GM12872 (cell line): ENCODE measurements around the gene OSGIN1.

Source experiments
- TF ChIP-seq, protein P1 (sequence below): IDR thresholded peaks from 3 replicates; pipeline ENCODE4 v1.5.1; 2011; ENCODE audit warnings: low read depth, mild to moderate bottlenecking, low read length, moderate library complexity; ENCODE audit not compliant: insufficient read depth

Gene OSGIN1

DNA sequence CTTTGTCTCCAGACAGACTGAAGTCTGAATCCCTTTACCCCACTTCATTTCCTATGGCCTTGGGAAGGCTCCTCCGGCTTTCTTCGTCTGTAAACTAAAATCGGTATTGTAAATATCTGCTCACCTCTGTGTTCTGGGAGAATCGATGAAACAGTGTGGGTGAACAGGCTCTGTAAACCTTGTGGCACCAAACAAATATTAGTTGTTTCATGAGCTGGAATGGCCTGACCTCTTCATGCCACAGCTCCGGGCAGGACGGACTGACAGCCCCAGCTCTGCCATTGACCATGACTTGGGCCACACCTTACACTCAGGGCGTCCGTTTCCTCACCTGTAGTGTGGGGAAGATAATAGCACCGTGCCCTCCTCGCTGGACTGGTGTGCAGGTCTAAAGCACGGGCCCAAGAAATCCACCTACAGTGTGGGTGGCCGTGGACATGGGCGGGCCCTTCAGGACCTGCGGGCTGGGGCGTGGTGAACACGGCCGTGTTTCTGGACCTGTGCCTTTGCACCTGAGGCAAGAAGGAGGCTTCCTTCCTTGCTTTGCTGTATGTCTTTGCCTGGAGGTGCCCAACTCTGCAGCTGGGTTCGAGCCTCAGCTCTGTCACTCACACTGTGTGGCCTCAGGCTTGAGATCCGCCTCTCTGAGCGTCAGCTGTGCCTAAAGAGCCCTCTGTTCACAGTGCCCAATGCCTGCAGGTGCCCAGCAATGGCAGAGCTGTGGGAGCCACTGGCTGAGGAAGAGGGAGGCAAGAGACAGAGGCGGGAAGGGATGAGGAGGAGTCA, 6.1 kb upstream of the OSGIN1 start:
- TF ChIP-seq, protein P1, sequence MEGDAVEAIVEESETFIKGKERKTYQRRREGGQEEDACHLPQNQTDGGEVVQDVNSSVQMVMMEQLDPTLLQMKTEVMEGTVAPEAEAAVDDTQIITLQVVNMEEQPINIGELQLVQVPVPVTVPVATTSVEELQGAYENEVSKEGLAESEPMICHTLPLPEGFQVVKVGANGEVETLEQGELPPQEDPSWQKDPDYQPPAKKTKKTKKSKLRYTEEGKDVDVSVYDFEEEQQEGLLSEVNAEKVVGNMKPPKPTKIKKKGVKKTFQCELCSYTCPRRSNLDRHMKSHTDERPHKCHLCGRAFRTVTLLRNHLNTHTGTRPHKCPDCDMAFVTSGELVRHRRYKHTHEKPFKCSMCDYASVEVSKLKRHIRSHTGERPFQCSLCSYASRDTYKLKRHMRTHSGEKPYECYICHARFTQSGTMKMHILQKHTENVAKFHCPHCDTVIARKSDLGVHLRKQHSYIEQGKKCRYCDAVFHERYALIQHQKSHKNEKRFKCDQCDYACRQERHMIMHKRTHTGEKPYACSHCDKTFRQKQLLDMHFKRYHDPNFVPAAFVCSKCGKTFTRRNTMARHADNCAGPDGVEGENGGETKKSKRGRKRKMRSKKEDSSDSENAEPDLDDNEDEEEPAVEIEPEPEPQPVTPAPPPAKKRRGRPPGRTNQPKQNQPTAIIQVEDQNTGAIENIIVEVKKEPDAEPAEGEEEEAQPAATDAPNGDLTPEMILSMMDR: no peak

DNA sequence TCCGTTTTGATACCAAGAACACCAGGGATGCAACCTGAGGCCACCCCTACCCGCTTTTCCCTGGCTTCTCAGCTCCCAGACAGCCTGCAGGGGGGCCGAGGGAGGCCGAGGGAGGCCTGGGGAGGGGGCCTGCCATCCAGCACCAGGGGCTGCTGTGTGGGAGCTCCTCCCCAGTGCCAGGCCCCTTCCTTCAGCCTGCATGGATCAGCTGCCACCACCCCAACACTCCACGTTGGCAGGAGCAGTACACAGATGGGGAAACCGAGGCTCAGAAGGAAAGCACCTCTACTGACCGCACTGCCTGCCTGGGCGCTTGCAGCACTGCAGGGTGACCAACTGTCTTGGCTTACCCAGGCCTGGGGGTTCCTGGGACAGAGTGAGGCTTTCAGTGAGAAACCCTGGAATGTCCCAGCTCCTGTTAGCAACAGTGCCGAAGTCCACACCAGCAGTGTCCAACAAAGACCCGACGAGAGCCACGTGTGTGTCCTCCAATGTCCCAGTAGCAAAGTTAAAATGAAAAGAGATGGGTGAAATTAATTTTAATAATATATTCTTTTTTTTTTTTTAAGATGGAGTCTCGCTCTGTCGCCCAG, 5.3 kb upstream of the OSGIN1 start:
- TF ChIP-seq, protein P1: no peak

DNA sequence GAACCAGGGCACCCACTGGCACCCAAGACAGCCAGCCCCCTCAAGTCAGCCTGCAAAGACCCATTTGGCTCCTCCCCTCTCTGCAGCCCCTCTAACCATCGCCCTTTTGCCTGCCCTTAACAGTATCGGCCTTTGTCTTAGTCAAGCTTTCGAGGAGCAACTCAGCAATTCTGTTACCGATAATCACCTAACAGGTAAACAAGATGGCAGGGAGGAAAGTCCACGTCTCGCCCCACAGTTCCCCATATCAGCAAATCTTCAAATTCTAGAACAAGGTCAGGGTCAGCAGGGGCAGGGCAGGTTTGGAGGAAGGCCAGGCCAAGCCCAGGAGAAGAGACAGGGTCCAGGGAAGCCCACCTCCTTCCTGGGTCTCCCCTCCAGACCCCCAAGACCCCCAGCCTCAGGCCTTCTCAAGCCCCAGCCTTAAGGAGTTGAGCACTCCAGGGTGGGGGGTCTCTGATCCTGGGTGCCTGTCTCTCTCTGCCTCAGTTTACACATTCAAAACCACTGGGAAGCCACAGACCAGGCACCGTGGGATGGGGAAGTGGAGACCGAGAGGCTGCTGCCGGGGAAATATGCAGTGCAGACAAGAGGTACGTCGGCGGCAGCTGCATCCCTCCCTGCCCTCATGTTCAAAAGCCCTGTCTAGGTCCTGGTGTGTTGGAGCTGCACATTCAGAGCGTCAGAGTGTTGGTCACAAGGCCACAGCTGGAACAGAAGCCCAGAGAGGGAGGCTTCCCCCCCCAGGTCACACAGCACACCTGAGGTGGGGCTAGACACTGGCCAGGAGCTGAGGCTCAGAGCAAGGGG, 3.9 kb upstream of the OSGIN1 start:
- TF ChIP-seq, protein P1: no peak

DNA sequence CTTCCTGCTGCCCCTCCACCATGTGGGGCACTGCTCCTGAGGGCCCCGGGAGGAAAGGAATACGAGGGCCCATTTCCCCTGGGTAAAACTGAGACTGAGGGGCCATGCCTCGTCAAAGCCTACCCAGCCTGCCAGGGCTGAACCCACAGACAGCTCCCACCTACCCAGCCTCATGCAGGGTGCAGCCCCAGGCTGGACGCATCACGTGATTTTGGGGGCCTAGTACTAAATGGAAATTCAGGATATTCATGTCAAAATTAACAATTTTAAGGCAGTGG, 3.4 kb upstream of the OSGIN1 start:
- TF ChIP-seq, protein P1: no peak

DNA sequence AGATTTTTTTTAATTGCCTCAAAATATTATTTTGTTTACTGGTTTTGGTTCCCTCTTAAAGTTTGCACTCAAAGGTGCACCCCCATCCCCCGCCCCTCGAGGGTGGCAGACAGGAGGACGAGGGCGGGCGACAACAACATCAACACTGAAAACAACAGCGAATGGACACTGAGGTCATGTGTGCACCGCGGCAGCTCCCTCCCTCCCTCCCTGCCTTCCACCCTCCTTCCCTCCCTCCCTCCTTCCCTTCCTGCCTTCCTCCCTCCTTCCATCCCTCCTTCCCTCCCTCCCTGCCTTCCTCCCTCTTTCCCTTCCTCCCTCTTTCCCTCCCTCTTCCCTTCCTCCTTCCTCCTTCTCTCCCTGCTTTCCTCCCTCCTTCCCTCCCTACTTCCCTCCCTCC, 1.5 kb upstream of the OSGIN1 start:
- TF ChIP-seq, protein P1: no peak

DNA sequence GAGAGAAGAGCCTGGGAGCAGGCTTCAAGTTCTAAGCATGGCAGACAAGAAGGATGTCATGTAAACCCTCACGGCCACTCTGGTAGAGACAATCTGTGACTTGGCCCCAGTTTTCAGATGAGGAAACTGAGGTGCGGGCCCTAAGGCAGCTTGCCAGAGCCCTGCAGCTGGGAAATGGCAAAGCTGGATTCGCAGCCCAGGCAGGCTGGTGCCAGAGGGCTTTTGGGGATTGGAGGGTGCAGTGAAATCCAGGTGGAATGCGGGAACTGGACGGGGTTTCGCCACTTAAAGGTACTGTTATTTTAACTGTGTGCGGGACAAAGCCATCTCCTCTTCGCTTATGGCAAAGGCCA, 477 bp upstream of the OSGIN1 start:
- TF ChIP-seq, protein P1: no peak

DNA sequence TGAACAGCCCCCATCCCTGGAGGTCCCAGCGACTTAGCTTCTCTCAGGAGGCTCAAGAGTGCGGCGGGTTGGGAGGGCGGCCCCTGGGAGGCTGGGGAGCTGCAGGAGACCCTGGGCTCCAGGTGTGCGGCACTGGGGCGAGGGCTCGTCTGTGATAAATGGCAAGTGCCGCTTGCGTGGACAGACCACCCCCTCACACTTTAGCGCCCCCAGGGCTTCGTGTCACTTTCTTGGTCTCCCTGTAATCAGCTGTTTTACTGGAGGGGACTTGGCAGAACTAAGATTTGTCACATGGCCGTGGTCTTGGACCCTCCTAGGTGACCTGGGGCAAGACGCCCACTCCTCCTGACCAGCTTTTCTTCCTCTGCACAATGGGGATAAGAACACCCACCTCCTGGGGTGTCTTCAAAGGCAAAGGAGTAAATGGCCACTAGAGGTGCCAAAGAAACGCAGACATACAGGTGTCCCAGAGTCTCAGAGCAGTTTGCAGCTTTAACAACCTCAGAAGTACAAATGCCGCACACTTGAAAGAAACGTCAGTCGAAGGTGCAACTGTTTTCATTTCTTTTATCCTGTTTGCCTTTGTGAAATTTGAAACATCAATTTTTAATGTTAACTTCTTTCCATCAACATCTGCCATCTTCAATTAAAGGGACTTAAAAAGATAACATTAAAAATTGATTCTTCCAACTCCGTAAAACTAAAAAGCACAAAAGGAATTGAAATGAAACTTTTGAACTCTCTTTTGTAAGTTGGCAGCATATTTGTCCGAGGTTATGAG, 946 bp downstream of the OSGIN1 start:
- TF ChIP-seq, protein P1: peak; percentile 74
